ENCODE measurements around the gene DGCR8.

DGCR8 gene

GRCh38 chr22:20137671-20138416 lies 57.8 kb downstream of the DGCR8 start:
- DNase-seq (ENCODE audit: low spot score) = no peak

GRCh38 chr22:20138417-20138738 lies 58.3 kb downstream of the DGCR8 start:
- no peak for DNase-seq (ENCODE audit: low spot score)

- no peak for DNase-seq (ENCODE audit: low spot score)
Observed at GRCh38 chr22:20138868-20139267, 58.8 kb downstream of the DGCR8 start.

GRCh38 chr22:20139391-20140106 lies 59.5 kb downstream of the DGCR8 start:
- no peak for DNase-seq (ENCODE audit: low spot score)

- no peak for DNase-seq (ENCODE audit: low spot score)
Observed at GRCh38 chr22:20140107-20140445, 60.0 kb downstream of the DGCR8 start.

- no peak for DNase-seq (ENCODE audit: low spot score)
Observed at GRCh38 chr22:20140521-20140964, 60.5 kb downstream of the DGCR8 start.

GRCh38 chr22:20141186-20142077 lies 61.4 kb downstream of the DGCR8 start:
- DNase-seq (ENCODE audit: low spot score) = no peak

- DNase-seq (ENCODE audit: low spot score) = no peak
Observed at GRCh38 chr22:20142711-20143621, 62.9 kb downstream of the DGCR8 start.

- no peak for DNase-seq (ENCODE audit: low spot score)
Observed at GRCh38 chr22:20143883-20144665, 64.0 kb downstream of the DGCR8 start.

- no peak for DNase-seq (ENCODE audit: low spot score)
Observed at GRCh38 chr22:20145206-20145831, 65.3 kb downstream of the DGCR8 start.

- DNase-seq (ENCODE audit: low spot score) = no peak
Observed at GRCh38 chr22:20145832-20146223, 65.8 kb downstream of the DGCR8 start.

- no peak for DNase-seq (ENCODE audit: low spot score)
Observed at GRCh38 chr22:20146777-20147176, 66.7 kb downstream of the DGCR8 start.

- no peak for DNase-seq (ENCODE audit: low spot score)
Observed at GRCh38 chr22:20147237-20147988, 67.4 kb downstream of the DGCR8 start.

GRCh38 chr22:20148414-20148813 lies 68.4 kb downstream of the DGCR8 start:
- DNase-seq (ENCODE audit: low spot score) = no peak

- DNase-seq (ENCODE audit: low spot score) = no peak
Observed at GRCh38 chr22:20149257-20150250, 69.5 kb downstream of the DGCR8 start.

- no peak for DNase-seq (ENCODE audit: low spot score)
Observed at GRCh38 chr22:20150381-20151275, 70.6 kb downstream of the DGCR8 start, which contains the start of gene CCDC188. Gene CCDC188 (minus strand): TSS chr22:20151055. CDS start chr22:20150986, 69 bp downstream.

GRCh38 chr22:20151276-20151588 lies 71.2 kb downstream of the DGCR8 start:
- DNase-seq (ENCODE audit: low spot score) = no peak

Measured in SW480 (cell line).